ENCODE measurements around the gene FAM43B. TPM values are rescaled to one million over a fixed set of nuclear protein-coding genes. Genes with fewer than 3 reads are reported as not detected.

The FAM43B gene
- total RNA-seq, 4 donors from 2014 or later = 0.21 to 0.38 TPM; not detected in 2

DNA sequence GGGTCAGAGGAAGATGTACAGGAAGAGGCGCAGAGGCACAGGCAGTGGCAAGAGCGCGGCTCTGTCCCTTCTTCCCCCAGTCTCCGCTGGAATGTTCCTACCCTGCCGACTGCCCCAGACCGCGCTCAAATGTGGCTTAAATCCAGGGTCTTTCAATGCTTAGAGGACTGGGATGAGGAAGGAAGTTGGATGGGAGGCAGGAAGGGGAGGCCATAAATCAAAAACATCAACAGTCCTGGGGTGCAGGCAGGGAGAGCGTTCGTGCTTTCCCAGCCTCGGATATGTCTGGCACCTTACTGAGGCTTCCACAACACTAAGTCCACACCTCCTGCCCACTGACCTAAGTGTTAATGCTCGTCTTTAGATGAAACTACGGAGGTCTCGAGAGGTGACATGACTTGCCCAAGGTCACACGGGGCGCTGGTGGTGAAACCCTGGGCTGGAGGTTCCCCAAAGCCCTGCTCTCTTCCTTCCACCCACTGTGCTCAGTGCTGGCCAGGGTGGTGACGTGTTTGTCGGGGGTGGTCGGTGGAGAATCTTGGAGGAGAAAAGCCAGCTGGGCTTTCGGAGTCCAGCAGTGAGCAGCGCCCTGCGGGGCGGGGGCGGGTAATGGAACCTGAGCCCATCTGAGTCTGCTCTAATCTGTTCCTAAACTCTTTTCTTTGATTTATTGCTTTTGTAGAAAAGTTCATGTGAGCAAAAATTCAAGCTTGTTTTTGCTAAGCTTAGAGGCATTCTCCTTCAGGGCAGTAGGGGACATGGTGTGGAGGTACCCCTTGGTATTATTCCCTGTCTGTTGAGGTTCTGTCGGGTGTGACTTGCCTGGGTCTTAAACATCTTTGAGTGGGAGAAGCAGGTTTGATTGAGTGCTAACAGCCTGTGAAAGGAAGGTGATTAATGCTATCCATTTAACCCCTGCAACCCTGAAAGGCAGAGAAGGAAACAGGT is 37.2 kb downstream of the FAM43B start:
- TF ChIP-seq, protein P1, sequence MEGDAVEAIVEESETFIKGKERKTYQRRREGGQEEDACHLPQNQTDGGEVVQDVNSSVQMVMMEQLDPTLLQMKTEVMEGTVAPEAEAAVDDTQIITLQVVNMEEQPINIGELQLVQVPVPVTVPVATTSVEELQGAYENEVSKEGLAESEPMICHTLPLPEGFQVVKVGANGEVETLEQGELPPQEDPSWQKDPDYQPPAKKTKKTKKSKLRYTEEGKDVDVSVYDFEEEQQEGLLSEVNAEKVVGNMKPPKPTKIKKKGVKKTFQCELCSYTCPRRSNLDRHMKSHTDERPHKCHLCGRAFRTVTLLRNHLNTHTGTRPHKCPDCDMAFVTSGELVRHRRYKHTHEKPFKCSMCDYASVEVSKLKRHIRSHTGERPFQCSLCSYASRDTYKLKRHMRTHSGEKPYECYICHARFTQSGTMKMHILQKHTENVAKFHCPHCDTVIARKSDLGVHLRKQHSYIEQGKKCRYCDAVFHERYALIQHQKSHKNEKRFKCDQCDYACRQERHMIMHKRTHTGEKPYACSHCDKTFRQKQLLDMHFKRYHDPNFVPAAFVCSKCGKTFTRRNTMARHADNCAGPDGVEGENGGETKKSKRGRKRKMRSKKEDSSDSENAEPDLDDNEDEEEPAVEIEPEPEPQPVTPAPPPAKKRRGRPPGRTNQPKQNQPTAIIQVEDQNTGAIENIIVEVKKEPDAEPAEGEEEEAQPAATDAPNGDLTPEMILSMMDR (IDR thresholded peaks at IDR 0.05) = no peak
- TF ChIP-seq POLR2A (IDR thresholded peaks at IDR 0.05) = no peak
- no peak for TF ChIP-seq POLR2AphosphoS5 (IDR thresholded peaks at IDR 0.05)
- TF ChIP-seq EP300 (IDR thresholded peaks at IDR 0.05) = no peak
- Histone ChIP-seq H3K4me3 (peak overlapping the region; percentile 34), H3K36me3 (no peaks in the 10 kb centered on the region), H3K27me3 (peaks cover 38% of the 10 kb centered on the region), H3K27ac (peak overlapping the region; percentile 77), H3K9me3 (no peaks in the 10 kb centered on the region), H3K4me1 (peaks cover 25% of the 10 kb centered on the region)
- peak; percentile 75 to 85 for DNase-seq (ENCODE audit: low spot score in 2 of 2)
- 7% methylated on average over 22 of the region's 24 CpGs for WGBS

DNA sequence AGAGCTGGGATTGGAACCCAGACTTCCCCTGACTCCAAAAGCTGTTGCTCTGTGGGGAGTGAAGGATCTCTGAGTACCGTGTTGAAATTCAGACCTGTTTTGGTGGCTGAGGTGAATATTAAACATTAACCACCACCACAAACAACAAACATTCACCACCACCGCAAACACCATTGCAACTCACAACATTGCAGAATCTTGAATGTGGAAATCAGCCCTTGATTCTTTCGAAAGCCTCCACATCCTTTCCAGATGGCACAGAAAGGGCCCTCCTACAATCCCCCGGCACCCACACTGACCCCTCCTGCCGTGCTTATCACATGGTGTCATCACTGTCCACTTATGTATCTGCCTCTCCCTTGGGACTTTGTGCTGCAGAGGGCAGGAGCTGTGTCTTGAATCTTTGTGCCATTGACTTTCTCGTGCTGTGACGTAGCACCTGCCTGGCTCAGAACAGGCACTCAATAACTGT is 38.0 kb downstream of the FAM43B start:
- no peaks in the 10 kb centered on the region for H3K9me3 ChIP-seq
- peak overlapping the region; percentile 77 for H3K27ac ChIP-seq
- TF ChIP-seq POLR2AphosphoS5 (IDR thresholded peaks at IDR 0.05) (peak in 2 of 3 donors; percentile 25 to 40), POLR2A (IDR thresholded peaks at IDR 0.05) (no peak)
- H3K4me3 ChIP-seq = peak overlapping the region; percentile 34
- peaks cover 25% of the 10 kb centered on the region for H3K4me1 ChIP-seq
- 33% methylated on average over 7 of the region's 7 CpGs for WGBS
- H3K27me3 ChIP-seq = peaks cover 38% of the 10 kb centered on the region
- DNase-seq (ENCODE audit: low spot score in 2 of 2) = peak in 1 of 2 donors; percentile 72
- no peaks in the 10 kb centered on the region for H3K36me3 ChIP-seq

- no peak for TF ChIP-seq POLR2AphosphoS5 (IDR thresholded peaks at IDR 0.05)
- TF ChIP-seq, protein P1 (IDR thresholded peaks at IDR 0.05) = no peak
- TF ChIP-seq EP300 (IDR thresholded peaks at IDR 0.05) = no peak
- TF ChIP-seq POLR2A (IDR thresholded peaks at IDR 0.05) = no peak
- WGBS = 83% methylated on average over 5 of the region's 5 CpGs
Observed at GRCh38 chr1:20593756-20594155, 41.4 kb downstream of the FAM43B start.

GRCh38 chr1:20594746-20595145 is 42.4 kb downstream of the FAM43B start:
- peaks cover 13% of the 10 kb centered on the region for H3K4me1 ChIP-seq
- no peaks in the 10 kb centered on the region for H3K9me3 ChIP-seq
- peaks cover 19% of the 10 kb centered on the region for H3K27me3 ChIP-seq
- H3K36me3 ChIP-seq = no peaks in the 10 kb centered on the region
- no peak overlapping the region for H3K4me3 ChIP-seq
- no peak for TF ChIP-seq POLR2A (IDR thresholded peaks at IDR 0.05)
- TF ChIP-seq POLR2AphosphoS5 (IDR thresholded peaks at IDR 0.05) = no peak
- no peak for TF ChIP-seq EP300 (IDR thresholded peaks at IDR 0.05)
- TF ChIP-seq, protein P1 (IDR thresholded peaks at IDR 0.05) = no peak
- no peak overlapping the region for H3K27ac ChIP-seq
- 88% methylated on average over 14 of the region's 14 CpGs for WGBS
- no peak for DNase-seq (ENCODE audit: low spot score in 2 of 2)

More at GRCh38 chr1:20593756-20594155, 41.4 kb downstream of the FAM43B start:
- Histone ChIP-seq H3K9me3 (no peaks in the 10 kb centered on the region), H3K27ac (no peak overlapping the region), H3K4me3 (no peak overlapping the region), H3K36me3 (no peaks in the 10 kb centered on the region), H3K27me3 (peaks cover 29% of the 10 kb centered on the region), H3K4me1 (peaks cover 22% of the 10 kb centered on the region)
- no peak for DNase-seq (ENCODE audit: low spot score in 2 of 2)

- no peak for TF ChIP-seq POLR2A (IDR thresholded peaks at IDR 0.05)
- no peak for TF ChIP-seq EP300 (IDR thresholded peaks at IDR 0.05)
- TF ChIP-seq, protein P1 (IDR thresholded peaks at IDR 0.05) = no peak
- TF ChIP-seq POLR2AphosphoS5 (IDR thresholded peaks at IDR 0.05) = no peak
- no peak for DNase-seq (ENCODE audit: low spot score in 2 of 2)
- Histone ChIP-seq H3K4me1 (no peaks in the 10 kb centered on the region), H3K27ac (no peak overlapping the region), H3K36me3 (no peaks in the 10 kb centered on the region), H3K4me3 (no peak overlapping the region), H3K27me3 (peaks cover 8% of the 10 kb centered on the region), H3K9me3 (no peaks in the 10 kb centered on the region)
- 50% methylated on average over 6 of the region's 6 CpGs for WGBS
Observed at GRCh38 chr1:20596106-20596505, 43.7 kb downstream of the FAM43B start.
